Peyer's patch (tissue), 4 donors: ENCODE measurements around the gene ECHS1.

Experiments used
- CTCF ChIP-seq, 6 experiments: fragments of 450-650 bp in 4 of 6; fragments of 200-600 bp in 2 of 6; sonication (generic) in 1 of 6; IDR thresholded peaks; one replicate each; pipeline ENCODE4 v1.5.1; 2017 to 2019; ENCODE audit warnings: antibody characterized with exemption in 6 of 6, mild to moderate bottlenecking in 3 of 6, moderate library complexity in 1 of 6
- POLR2A ChIP-seq, 2 donors: fragments of 450-650 bp; IDR thresholded peaks; one replicate each; pipeline ENCODE4 v1.5.1; 2017; ENCODE audit warnings: antibody characterized with exemption in 2 of 2, mild to moderate bottlenecking in 2 of 2, moderate library complexity in 2 of 2

DNA sequence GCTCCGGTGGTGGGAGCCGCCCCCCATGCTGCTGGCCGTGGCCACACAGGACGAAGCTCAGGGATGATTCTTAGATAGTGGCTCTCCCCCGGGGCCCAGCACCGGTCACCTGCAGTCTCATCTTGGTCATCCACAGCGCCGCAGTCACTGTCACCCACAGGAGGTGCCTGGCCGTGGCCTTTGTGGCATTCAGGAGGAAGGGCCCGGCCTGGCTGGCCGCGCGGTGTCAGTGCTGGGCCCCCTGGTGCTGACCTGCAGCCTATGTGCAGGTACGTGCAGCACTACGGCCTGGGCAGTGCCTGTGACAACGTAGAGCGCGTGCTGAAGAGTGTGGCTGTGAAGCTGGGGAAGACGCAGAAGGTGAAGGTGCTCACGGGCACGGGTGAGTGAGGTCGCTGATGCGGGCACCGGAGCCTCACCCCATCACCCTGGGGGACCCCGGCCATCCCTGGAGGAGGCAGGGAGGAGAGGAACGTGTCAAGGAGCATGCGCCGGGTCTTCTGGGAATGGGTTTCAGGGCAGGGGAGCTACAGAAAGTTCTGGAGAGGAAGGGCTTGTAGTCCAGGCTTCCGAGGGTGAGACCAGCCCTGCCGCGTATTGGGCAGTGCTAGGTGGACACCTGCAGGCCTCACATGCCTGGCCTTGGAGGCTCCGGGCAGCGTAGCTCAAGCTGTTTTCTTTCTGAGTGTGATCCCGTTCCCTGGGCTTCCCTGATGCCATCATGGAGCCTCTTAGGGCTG lies 46.2 kb upstream of the ECHS1 start:
- TF ChIP-seq CTCF (IDR thresholded peaks at IDR 0.05) (no peak), POLR2A (IDR thresholded peaks at IDR 0.05) (no peak)
